ENCODE measurements around the gene TNFAIP2. TPM values are rescaled to one million over a fixed set of nuclear protein-coding genes. Genes with fewer than 3 reads are reported as not detected.

Gene TNFAIP2
- polyA plus RNA-seq, 3 donors: 24.6 to 405 (median 266) TPM

DNA sequence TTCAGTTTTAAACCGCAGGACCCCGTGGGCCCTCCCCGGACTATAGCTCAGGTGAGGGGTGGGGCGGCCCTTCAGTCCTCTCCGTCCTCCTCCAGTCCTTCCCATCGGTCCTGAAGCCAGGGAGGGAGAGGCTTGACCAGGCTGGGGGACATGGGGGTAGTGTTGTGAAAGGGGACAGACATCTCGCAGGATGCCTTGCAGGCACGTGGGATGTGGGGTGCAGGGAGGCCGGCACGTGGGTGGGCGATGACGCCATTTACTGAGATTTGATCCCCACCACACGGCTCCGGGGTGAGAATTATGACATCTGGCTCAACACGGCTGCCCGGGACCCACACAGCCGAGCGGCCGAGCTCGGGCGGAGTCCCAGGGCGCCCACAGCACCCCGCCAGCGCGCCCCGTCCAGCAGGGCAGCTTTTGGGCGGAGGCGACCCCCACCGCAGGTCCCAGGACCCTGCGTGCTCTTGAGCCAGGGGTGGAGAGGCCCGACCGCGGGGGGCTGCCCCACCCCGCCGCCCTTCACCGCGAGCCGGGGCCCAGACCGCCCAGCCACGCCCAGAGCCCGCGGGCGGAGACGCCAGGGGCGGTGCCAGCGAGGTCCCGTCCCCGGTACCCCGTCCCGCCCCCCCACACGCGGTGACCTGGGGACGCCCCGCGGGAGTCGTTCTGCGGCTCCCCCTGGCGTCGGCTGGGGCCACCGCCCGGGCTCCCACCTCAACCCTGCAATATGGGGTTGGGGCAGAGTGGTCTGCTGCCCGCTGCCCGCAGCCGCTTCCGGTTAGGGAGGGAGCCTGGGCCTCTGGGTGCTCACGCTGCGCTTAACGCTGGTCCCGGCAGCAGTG lies 32.0 kb upstream of the TNFAIP2 start:
- no peak overlapping the region for H3K27ac ChIP-seq (ENCODE audit: low read depth, low read length)
- WGBS, 3 donors: 5 to 7% (median 7%) methylated on average over 63 to 69 of the region's 69 CpGs

GRCh38 chr14:103091883-103092222 lies 31.4 kb upstream of the TNFAIP2 start:
- WGBS, 3 donors: 44 to 62% (median 56%) methylated on average over 8 to 9 of the region's 9 CpGs

DNA sequence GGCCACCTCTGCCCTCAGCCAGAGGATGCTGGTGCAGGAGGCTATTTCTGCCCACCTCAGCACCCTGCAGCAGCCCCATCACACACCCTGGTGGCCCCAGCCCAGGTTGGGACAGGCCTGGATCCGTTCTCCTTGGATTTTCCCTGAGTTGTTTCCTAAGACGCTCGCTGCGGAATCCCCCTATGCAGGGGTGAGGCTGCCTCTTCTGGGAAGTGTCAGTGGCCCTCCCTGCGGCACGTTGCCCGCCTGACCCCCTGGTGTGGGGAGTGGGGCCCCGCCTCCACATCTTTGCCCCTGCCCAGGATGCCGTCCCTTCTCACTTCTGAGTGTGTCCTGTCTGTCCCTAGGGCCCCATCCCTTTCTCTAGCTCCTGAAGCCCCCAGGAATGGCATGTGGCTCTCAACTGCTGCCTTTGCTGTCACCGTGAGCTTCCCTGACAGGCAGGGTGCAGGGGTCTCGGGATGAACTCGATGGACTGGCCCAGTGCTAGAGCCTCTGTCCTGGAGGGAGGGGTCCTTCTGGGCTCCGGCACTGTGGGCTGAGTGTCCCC lies 29.3 kb upstream of the TNFAIP2 start:
- H3K27ac ChIP-seq (ENCODE audit: low read depth, low read length): no peak overlapping the region
- 69 to 84% (median 75%) methylated on average over 13 of the region's 13 CpGs for WGBS, 3 donors

More at GRCh38 chr14:103091883-103092222, 31.4 kb upstream of the TNFAIP2 start:
- no peak overlapping the region for H3K27ac ChIP-seq (ENCODE audit: low read depth, low read length)

DNA sequence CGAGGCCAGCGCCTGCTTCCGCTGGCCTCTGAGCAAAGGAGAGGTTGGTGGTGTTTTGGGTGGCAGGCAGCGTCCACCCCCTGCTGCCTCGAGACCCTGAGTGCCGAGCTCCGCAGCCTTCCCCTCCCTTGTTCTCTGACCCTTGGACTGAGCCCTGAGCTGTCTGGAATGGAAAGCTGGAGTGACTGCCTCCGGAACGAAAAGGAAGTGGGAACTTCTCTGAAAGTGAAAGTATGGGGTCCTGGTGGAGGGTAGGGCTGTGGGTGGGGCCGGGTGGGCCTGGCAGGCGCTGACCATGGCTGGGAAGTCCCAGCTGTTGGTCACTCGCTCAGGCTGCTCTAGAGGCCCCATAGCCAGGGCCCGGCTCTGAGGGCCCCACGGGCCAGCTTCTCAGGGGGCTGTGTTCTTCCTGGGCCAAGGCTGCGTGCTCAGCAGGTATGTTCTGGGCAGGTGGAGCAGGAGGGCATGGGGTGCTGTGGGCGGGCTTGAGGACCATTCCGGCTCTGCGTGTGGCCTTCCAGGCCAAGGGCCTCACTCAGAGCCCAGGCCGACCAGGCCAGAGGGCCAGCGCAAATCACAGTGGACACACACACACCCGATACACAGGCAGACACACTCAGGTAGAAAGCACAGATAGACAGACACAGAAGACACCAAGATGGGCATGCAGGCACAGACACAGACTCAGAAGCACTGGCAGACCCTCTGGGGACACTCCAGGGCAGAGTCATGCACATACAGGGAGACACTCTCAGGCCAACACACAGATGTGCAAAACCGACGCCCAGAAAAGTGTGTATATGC lies 28.7 kb upstream of the TNFAIP2 start, which contains the start of gene EXOC3L4:
TSS of gene EXOC3L4 (plus strand) at position 320 of the 804 bp plus-strand sequence. CDS start 5,495 bp downstream, outside the sequence.
- H3K27ac ChIP-seq (ENCODE audit: low read depth, low read length): no peak within 1 kb of the TSS
- 53 to 65% (median 60%) methylated on average over 23 of the region's 23 CpGs for WGBS, 3 donors

DNA sequence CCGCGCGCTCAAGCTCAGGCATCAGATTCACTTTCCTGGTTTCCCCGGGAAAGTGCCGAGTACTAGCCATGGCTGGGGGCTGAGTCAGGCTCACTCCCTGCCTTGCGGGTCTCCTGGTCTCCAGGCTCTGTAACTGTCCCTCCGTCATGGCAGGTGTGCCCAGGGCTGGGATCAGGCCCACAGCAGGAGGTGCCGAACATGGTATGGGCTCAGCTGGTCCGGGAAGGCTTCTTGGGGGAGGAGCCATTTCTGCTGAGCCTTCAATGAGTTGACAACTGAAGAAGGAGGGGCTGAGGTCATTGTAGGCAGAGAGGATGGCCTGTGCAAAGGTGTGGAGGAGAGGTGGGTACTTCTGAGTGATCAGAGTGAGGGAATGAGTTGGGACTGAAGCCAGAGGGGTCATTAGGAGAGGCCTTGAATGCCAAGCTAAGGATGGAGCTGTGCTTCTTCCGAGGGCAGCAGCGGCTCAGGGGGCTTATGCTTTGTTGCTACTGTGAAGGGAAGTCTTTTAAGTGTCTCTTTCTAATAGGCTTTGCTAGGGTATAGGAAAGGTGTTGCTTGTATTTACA lies 28.0 kb upstream of the TNFAIP2 start:
- no peak overlapping the region for H3K27ac ChIP-seq (ENCODE audit: low read depth, low read length)

DNA sequence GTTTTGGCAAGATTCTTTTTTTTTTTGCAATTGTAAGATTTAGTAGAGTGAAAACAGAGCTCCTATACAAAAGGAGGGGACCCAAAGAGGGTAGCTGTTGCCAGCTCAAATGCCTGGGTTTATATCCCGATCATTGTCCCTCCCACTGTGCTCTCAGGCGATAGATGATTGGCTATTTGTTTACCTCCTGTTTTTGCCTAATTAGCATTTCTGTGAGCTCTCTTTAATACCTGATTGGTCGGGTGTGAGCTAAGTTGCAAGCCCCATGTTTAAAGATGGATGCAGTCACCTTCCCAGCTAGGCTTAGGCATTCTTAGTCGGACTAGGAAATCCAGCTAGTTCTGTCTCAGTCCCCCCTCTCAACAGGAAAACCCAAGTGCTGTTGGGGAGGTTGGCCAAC lies 26.9 kb upstream of the TNFAIP2 start:
- 71 to 93% (median 86%) methylated on average over 4 of the region's 4 CpGs for WGBS, 3 donors
- H3K27ac ChIP-seq (ENCODE audit: low read depth, low read length): no peak overlapping the region

More for the DNA sequence above, 28.0 kb upstream of the TNFAIP2 start:
- WGBS, 3 donors: 79 to 94% (median 88%) methylated on average over 11 of the region's 11 CpGs

DNA sequence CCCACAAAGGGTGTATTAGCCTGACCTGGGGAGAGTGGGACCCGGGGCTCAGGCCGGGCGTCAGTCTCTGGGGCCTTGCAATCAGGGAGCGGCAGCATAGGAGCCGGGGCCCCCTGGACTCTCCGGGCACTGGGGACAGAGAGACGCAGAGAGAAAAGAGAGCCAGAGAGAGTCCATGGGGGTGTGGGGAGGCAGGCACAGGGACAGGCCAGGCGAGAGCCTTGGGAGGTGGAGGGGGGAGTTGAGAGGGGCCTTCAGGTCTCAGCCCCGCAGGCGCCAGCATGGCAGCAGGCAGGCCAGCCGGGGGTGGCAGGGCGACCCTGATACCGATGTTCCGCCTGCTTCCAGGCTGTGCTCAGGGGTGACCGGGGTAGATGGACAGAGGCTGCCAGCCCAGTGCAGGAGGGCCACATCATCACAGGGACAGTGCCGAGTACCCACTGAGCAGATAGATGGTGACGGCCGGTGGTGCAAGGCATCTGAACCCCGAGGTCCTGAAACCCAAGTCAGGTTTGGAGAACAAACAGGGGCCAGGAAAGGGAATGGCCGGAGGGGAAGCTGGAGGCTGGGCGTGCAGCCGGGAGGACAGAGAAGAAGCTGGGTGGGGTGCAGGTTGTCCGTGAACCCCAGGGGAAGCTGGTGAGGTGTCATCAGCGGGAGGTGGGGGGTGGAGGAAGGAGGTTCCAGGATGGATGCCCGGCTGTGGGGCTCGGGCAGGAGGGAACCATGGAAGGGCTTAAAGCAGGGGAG lies 25.8 kb upstream of the TNFAIP2 start:
- H3K27ac ChIP-seq (ENCODE audit: low read depth, low read length): no peak overlapping the region
- WGBS, 3 donors: 81 to 90% (median 85%) methylated on average over 20 to 26 of the region's 26 CpGs

GRCh38 chr14:103097994-103098957 lies 25.0 kb upstream of the TNFAIP2 start:
- H3K27ac ChIP-seq (ENCODE audit: low read depth, low read length): no peak overlapping the region
- WGBS, 3 donors: 68 to 81% (median 75%) methylated on average over 31 of the region's 31 CpGs

- H3K27ac ChIP-seq (ENCODE audit: low read depth, low read length): no peak overlapping the region
- WGBS, 3 donors: 26 to 61% (median 59%) methylated on average over 12 of the region's 12 CpGs
These were observed 24.1 kb upstream of the TNFAIP2 start for GRCh38 chr14:103099081-103099732.

GRCh38 chr14:103099733-103100280 lies 23.5 kb upstream of the TNFAIP2 start:
- 62 to 88% (median 87%) methylated on average over 8 of the region's 8 CpGs for WGBS, 3 donors
- H3K27ac ChIP-seq (ENCODE audit: low read depth, low read length): no peak overlapping the region

DNA sequence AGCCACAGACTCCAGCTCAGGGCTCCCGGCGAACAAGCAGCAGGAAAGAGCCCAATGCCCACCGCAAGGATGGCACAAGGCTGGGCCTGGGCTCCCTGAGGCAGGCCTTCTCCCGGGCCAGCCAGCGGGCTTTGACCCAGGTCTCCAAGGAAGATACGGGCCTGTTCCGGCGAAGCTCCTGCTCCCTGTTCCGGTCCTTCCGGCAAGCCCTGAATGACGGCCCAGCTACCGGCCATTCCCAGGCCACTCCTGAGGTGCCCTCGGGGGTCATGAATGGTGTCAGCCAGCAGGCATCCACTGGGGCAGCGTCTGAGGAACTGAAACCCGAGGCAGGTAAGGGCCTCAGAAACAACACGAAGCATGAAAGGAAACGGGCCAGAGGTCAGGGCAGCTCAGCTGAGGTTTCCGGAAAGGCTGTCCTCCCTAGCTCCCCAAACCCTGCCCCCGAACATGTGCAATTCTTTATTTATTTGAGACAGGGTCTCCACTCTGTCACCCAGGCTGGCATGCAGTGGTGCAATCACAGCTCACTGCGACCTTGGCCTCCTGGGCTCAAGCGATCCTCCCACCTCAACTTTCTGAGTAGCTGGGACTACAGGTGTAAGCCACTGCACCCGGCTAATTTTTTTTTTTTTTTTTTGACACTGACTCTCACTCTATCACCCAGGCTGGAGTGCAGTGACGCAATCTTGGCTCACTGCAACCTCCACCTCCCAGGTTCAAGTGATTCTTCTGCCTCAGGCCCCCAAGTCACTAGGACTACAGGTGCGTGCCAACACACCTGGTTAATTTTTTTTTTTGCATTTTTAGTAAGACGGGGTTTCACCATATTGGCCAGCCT lies 22.8 kb upstream of the TNFAIP2 start:
- H3K27ac ChIP-seq (ENCODE audit: low read depth, low read length): no peak overlapping the region
- WGBS, 3 donors: 69 to 88% (median 85%) methylated on average over 25 of the region's 25 CpGs

GRCh38 chr14:103101257-103101962 lies 21.9 kb upstream of the TNFAIP2 start:
- H3K27ac ChIP-seq (ENCODE audit: low read depth, low read length): no peak overlapping the region
- WGBS, 3 donors: 89 to 94% (median 90%) methylated on average over 11 of the region's 11 CpGs

GRCh38 chr14:103101963-103102688 lies 21.1 kb upstream of the TNFAIP2 start:
- H3K27ac ChIP-seq (ENCODE audit: low read depth, low read length): no peak overlapping the region
- 37 to 74% (median 50%) methylated on average over 73 to 85 of the region's 85 CpGs for whole genome bisulfite sequencing, 3 donors

DNA sequence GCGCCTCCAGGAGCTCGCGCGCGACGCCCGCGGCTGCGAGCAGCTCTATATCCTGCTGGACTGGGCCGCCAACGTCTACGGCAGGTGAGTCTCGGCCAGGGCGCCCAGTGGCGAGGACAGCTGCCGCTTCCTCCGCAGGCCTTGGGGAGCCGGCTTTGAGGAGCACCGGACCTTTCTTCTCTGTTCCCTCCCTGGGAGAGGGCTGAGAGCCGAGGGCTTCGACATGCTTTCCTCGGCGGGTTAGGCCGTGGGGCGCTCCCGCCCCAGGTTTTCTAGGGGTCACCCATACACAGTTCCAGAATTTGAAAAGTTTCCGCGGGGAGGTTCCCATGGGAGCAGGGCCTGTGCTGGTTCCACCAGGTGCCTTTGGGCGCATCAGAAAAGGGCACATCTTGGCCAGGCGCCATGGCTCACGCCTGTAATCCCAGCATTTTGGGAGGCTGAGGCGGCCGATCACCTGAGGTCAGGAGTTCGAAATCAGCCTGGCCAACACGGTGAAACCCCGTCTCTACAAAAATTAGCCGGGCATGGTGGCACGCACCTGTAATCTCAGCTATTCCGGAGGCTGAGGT lies 20.5 kb upstream of the TNFAIP2 start:
- H3K27ac ChIP-seq (ENCODE audit: low read depth, low read length): no peak overlapping the region
- 42 to 78% (median 51%) methylated on average over 39 of the region's 39 CpGs for WGBS, 3 donors

All from adipose tissue (tissue), 3 donors.